ENCODE data around the gene CNTN4.

The CNTN4 gene

DNA sequence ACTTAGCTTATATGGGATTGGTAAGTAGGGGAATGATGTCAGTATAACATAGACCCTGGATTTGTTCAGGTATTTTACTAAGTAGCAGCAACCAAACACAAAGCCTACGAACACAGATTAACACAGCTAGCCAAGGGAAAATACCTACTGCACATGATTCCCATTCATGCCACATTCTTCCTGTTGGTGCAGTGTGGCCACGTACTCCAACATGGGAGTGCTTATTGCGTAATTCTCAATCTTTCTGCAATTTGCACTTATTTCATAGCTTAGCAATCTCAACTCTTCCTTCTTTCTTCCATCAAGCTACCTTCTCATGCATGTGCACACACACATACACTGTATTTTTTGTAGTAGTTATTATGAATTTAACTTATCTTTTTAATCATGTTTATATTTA is 824.7 kb downstream of the CNTN4 start:
- H3F3A ChIP-seq (ENCODE audit: insufficient read depth, low read length): no peaks in the 10 kb centered on the region
- no peaks in the 10 kb centered on the region for H3K4me1 ChIP-seq (ENCODE audit: insufficient read depth, low read length, severe bottlenecking)
- no peaks in the 10 kb centered on the region for H3K9me3 ChIP-seq (ENCODE audit: low read length)
- no peaks in the 10 kb centered on the region for H3K9me2 ChIP-seq (ENCODE audit: low read depth, low read length)
- H3K4me2 ChIP-seq (ENCODE audit: low read length): no peak overlapping the region
- H3K4me3 ChIP-seq (ENCODE audit: low read depth, low read length, poor library complexity, severe bottlenecking): no peak overlapping the region
- no peak overlapping the region for H3K27ac ChIP-seq (ENCODE audit: low read depth, low read length, poor library complexity, severe bottlenecking)
- H3K79me2 ChIP-seq (ENCODE audit: insufficient read depth, low read length): no peaks in the 10 kb centered on the region
- H4K20me1 ChIP-seq (ENCODE audit: insufficient read depth, low read length): no peaks in the 10 kb centered on the region
- TF ChIP-seq EZH2 (IDR thresholded peaks at IDR 0.05; ENCODE audit: borderline replicate concordance, low read length): no peak
- TF ChIP-seq, protein P1, sequence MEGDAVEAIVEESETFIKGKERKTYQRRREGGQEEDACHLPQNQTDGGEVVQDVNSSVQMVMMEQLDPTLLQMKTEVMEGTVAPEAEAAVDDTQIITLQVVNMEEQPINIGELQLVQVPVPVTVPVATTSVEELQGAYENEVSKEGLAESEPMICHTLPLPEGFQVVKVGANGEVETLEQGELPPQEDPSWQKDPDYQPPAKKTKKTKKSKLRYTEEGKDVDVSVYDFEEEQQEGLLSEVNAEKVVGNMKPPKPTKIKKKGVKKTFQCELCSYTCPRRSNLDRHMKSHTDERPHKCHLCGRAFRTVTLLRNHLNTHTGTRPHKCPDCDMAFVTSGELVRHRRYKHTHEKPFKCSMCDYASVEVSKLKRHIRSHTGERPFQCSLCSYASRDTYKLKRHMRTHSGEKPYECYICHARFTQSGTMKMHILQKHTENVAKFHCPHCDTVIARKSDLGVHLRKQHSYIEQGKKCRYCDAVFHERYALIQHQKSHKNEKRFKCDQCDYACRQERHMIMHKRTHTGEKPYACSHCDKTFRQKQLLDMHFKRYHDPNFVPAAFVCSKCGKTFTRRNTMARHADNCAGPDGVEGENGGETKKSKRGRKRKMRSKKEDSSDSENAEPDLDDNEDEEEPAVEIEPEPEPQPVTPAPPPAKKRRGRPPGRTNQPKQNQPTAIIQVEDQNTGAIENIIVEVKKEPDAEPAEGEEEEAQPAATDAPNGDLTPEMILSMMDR (IDR thresholded peaks at IDR 0.05; ENCODE audit: low read length): no peak
- H2AFZ ChIP-seq (ENCODE audit: low read length): no peak overlapping the region
- no peaks in the 10 kb centered on the region for H3K27me3 ChIP-seq (ENCODE audit: insufficient read depth, low read length)
- H3K36me3 ChIP-seq (ENCODE audit: insufficient read depth, low read length): no peaks in the 10 kb centered on the region
- no peak overlapping the region for H3K9ac ChIP-seq (ENCODE audit: low read length)

GRCh38 chr3:2927259-2927658 is 828.6 kb downstream of the CNTN4 start:
- no peak for TF ChIP-seq EZH2 (IDR thresholded peaks at IDR 0.05; ENCODE audit: borderline replicate concordance, low read length)
- TF ChIP-seq, protein P1 (IDR thresholded peaks at IDR 0.05; ENCODE audit: low read length): no peak
- Histone ChIP-seq H4K20me1 (ENCODE audit: insufficient read depth, low read length) (no peaks in the 10 kb centered on the region), H3K27me3 (ENCODE audit: insufficient read depth, low read length) (no peaks in the 10 kb centered on the region), H3K4me2 (ENCODE audit: low read length) (no peak overlapping the region), H2AFZ (ENCODE audit: low read length) (no peak overlapping the region), H3K27ac (ENCODE audit: low read depth, low read length, poor library complexity, severe bottlenecking) (no peak overlapping the region), H3F3A (ENCODE audit: insufficient read depth, low read length) (no peaks in the 10 kb centered on the region), H3K4me3 (ENCODE audit: low read depth, low read length, poor library complexity, severe bottlenecking) (no peak overlapping the region), H3K9ac (ENCODE audit: low read length) (no peak overlapping the region), H3K9me3 (ENCODE audit: low read length) (no peaks in the 10 kb centered on the region), H3K36me3 (ENCODE audit: insufficient read depth, low read length) (no peaks in the 10 kb centered on the region), H3K79me2 (ENCODE audit: insufficient read depth, low read length) (no peaks in the 10 kb centered on the region), H3K4me1 (ENCODE audit: insufficient read depth, low read length, severe bottlenecking) (no peaks in the 10 kb centered on the region), H3K9me2 (ENCODE audit: low read depth, low read length) (no peaks in the 10 kb centered on the region)

DNA sequence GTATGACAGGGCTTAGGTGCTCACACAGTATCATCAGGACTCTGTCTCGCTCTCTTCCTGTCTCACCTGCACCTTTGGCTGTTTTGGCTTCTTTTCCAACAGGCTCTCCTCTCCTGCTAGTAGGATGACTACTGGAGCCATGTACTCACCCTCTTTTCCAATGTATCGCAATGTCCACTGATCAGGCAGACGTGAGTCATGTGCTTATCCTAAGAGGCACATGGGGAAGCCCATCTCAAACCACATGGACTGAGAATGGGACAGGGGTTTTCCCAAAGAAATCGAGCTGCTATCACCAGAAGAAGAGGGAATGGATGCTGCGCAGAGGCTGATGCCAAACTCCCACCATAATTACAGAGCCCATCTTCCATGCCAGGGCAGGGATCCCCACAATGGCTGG is 830.9 kb downstream of the CNTN4 start:
- TF ChIP-seq, protein P1 (IDR thresholded peaks at IDR 0.05; ENCODE audit: low read length): no peak
- TF ChIP-seq EZH2 (IDR thresholded peaks at IDR 0.05; ENCODE audit: borderline replicate concordance, low read length): no peak
- Histone ChIP-seq H3K27me3 (ENCODE audit: insufficient read depth, low read length) (no peaks in the 10 kb centered on the region), H3K27ac (ENCODE audit: low read depth, low read length, poor library complexity, severe bottlenecking) (no peak overlapping the region), H3K4me2 (ENCODE audit: low read length) (no peak overlapping the region), H3K4me3 (ENCODE audit: low read depth, low read length, poor library complexity, severe bottlenecking) (no peak overlapping the region), H2AFZ (ENCODE audit: low read length) (no peak overlapping the region), H3F3A (ENCODE audit: insufficient read depth, low read length) (no peaks in the 10 kb centered on the region), H3K79me2 (ENCODE audit: insufficient read depth, low read length) (no peaks in the 10 kb centered on the region), H4K20me1 (ENCODE audit: insufficient read depth, low read length) (no peaks in the 10 kb centered on the region), H3K9me3 (ENCODE audit: low read length) (no peaks in the 10 kb centered on the region), H3K36me3 (ENCODE audit: insufficient read depth, low read length) (no peaks in the 10 kb centered on the region), H3K4me1 (ENCODE audit: insufficient read depth, low read length, severe bottlenecking) (no peaks in the 10 kb centered on the region), H3K9me2 (ENCODE audit: low read depth, low read length) (no peaks in the 10 kb centered on the region), H3K9ac (ENCODE audit: low read length) (no peak overlapping the region)
